ENCODE results near the gene WNT9B. TPM values are rescaled to one million over a fixed set of nuclear protein-coding genes. Genes with fewer than 3 reads are reported as not detected.
A peak's percentile ranks its signal among the peaks of the same experiment; 100 is the strongest.

The WNT9B gene
- total and polyA plus RNA-seq, 9 of the 15 experiments (the other 6 are each of a cell fraction or from before 2014, with no cell fraction given), result not detected

DNA sequence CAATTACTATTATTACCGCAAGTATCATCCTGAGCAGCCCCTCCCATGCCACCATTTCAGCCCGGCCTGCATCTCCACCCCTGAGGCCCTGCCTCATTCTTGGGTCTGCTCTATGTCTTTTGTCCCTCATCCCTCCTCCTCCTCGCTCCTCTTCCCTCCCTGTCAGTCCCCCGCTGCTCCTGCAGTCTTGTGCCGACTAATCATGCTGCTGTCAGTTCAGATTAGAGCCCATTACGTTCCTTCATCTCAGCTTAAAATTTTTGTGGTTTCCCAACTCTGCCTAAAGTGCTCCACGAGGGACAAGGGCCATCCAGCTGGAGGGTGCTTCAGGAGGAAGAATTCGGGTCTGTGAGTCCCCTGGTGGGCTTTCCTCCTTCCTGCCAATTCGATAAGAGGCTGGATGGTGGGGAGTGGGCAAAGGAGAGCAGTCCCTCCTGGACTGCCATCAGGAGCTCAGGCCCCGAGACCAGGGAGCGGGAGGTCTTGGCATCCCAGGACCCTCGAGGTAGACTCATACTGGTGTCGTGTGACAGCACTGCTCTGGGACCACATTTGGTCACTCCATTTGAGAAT, 38.7 kb downstream of the WNT9B start:
- H3K79me2 ChIP-seq (ENCODE audit: control insufficient read depth, insufficient read depth, low read length), result no peaks in the 10 kb centered on the region
- TF ChIP-seq ZZZ3 (IDR thresholded peaks at IDR 0.05), result no peak
- TF ChIP-seq ETV1 (tag; conservative IDR thresholded peaks at IDR 0.05; ENCODE audit: low read depth), result no peak
- 0 out of 2 replicates have a peak, but pooled peaks have one; percentile 21 for TF ChIP-seq TEAD4 (IDR thresholded peaks at IDR 0.05; ENCODE audit: low read length)
- no peak for TF ChIP-seq TEAD4 (CRISPR knock-in tag; IDR thresholded peaks at IDR 0.05; ENCODE audit: borderline replicate concordance)
- no peak for TF ChIP-seq ARID3B (CRISPR knock-in tag; IDR thresholded peaks at IDR 0.05; ENCODE audit: borderline replicate concordance)
- peak; percentile 42 for TF ChIP-seq MEIS2 (IDR thresholded peaks at IDR 0.05; ENCODE audit: partially characterized antibody)
- TF ChIP-seq TFAP4 (CRISPR knock-in tag; IDR thresholded peaks at IDR 0.05; ENCODE audit: borderline replicate concordance), result peak; percentile 56; the same call in 1 of the 2 replicates
- no peak for TF ChIP-seq ASH1L (IDR thresholded peaks at IDR 0.05; ENCODE audit: borderline replicate concordance, low read depth, partially characterized antibody)
- peak; percentile 59; the same call in 1 of the 2 replicates for TF ChIP-seq DMBX1 (CRISPR knock-in tag; IDR thresholded peaks at IDR 0.05; ENCODE audit: borderline replicate concordance)
- TF ChIP-seq TCF3 (CRISPR knock-in tag; IDR thresholded peaks at IDR 0.05), result peak; percentile 68
- TF ChIP-seq LARP7 (IDR thresholded peaks at IDR 0.05), result no peak
- peak in 1 of 2 experiments; percentile 51; a peak in 1 of 4 replicates for TF ChIP-seq KDM1A (IDR thresholded peaks at IDR 0.05)
- no peak for TF ChIP-seq PBX2 (CRISPR knock-in tag; IDR thresholded peaks at IDR 0.05; ENCODE audit: low read depth)
- TF ChIP-seq PBX2 (tag; conservative IDR thresholded peaks at IDR 0.05; ENCODE audit: low read depth), result 0 out of 2 replicates have a peak, but pooled peaks have one; percentile 13
- 0 out of 2 replicates have a peak, but pooled peaks have one; percentile 48 for TF ChIP-seq BHLHE40 (IDR thresholded peaks at IDR 0.05; ENCODE audit: low read length)
- 0 out of 4 replicates have a peak, but pooled peaks of 1 of the 2 experiments have one; percentile 56 for TF ChIP-seq TEAD1 (CRISPR knock-in tag; IDR thresholded peaks at IDR 0.05)

More for the DNA sequence above, 38.7 kb downstream of the WNT9B start:
- no peak overlapping the region for H3K4me3 ChIP-seq
- CTCF ChIA-PET (ENCODE audit: low intra/inter-chr PET ratio), result no interaction called here
- H3K36me3 ChIP-seq (ENCODE audit: control insufficient read depth, insufficient read depth, low read length), result no peaks in the 10 kb centered on the region
- peaks cover 16 to 19% of the 10 kb centered on the region in 2 experiments; a peak in 4 of 5 replicates for H3K4me1 ChIP-seq (replicated peaks in 1 of 2; ENCODE audit: control insufficient read depth in 2 of 2, insufficient read depth in 2 of 2, low read length in 2 of 2)
- BruUV-seq (replicated peaks), result no TSS peak
- FAIRE-seq (no peak), ATAC-seq (peak; percentile 36; the same call in 2 of the 3 replicates), DNase-seq (ENCODE audit: extremely low read depth in 1 of 4, low spot score in 3 of 4) (peak in 2 of 4 experiments; percentile 41 to 47)
- no peak overlapping the region for H3K27ac ChIP-seq (ENCODE audit: extremely low read depth, low read depth, low read length)
- no peak overlapping the region for H2AFZ ChIP-seq (ENCODE audit: low read depth, low read length)
- 8% methylated on average over 13 of the region's 13 CpGs for WGBS (ENCODE audit: insufficient coverage, low coverage, missing lambda C conversion rate)
- intact Hi-C loops (cut with micrococcal nuclease) (no loop called here), in situ Hi-C loops (cut with MboI) (no loop called here)
- H4K20me1 ChIP-seq (replicated peaks; ENCODE audit: control insufficient read depth, insufficient read depth, low read length), result peaks cover 10% of the 10 kb centered on the region; the same call in 1 of the 2 replicates
- H3K27me3 ChIP-seq (ENCODE audit: control insufficient read depth in 2 of 2, insufficient read depth in 2 of 2, low read length in 2 of 2), result peaks cover 39 to 70% of the 10 kb centered on the region in 2 experiments
- no peaks in the 10 kb centered on the region for H3K9me3 ChIP-seq (replicated peaks; ENCODE audit: control insufficient read depth, insufficient read depth, low read depth, low read length)
- no peaks in the 10 kb centered on the region for H3K9me1 ChIP-seq (ENCODE audit: control insufficient read depth, insufficient read depth, low read length)
- H3K9ac ChIP-seq (ENCODE audit: insufficient read depth in 1 of 2, low read depth in 2 of 2, low read length in 2 of 2), result peak overlapping the region in 1 of 2 experiments; percentile 74; a peak in 1 of 4 replicates
- no peak overlapping the region for H3K4me2 ChIP-seq (ENCODE audit: insufficient read depth, low read length)
- POLR2A ChIA-PET, result interaction anchor here (0.5 to 1.2 kb wide), 3 partner anchors 12 to 91 kb away, joined by 4 to 7 read pairs (median 6); no protein-coding TSS in a partner anchor

All from K562 (cell line).